KMS-11 (cell line): Measurements from ENCODE around the gene BRINP3.

Source experiments
- H2AFZ ChIP-seq: fragments of 200-600 bp; sonication (generic); 2 replicates; pipeline ENCODE4 v1.6.1; 2016; ENCODE audit warnings: antibody characterized with exemption, mixed run types, low read depth
- H3K27ac ChIP-seq: fragments of 200-600 bp; sonication (generic); 2 replicates; pipeline ENCODE4 v1.6.1; 2016; ENCODE audit warnings: mild to moderate bottlenecking, mixed run types
- H3K27me3 ChIP-seq: fragments of 200-600 bp; sonication (generic); 2 replicates; pipeline ENCODE4 v1.6.1; 2017; ENCODE audit warnings: mild to moderate bottlenecking, low read depth, mixed run types, moderate library complexity; ENCODE audit not compliant: insufficient read depth
- H3K36me3 ChIP-seq: fragments of 200-600 bp; sonication (generic); 2 replicates; pipeline ENCODE4 v1.6.1; 2017; ENCODE audit warnings: mild to moderate bottlenecking, mixed run types; ENCODE audit not compliant: insufficient read depth
- H3K4me1 ChIP-seq: fragments of 200-600 bp; sonication (generic); 2 replicates; pipeline ENCODE4 v1.6.1; 2016; ENCODE audit warnings: mild to moderate bottlenecking, low read depth, mixed run types; ENCODE audit not compliant: poor library complexity, severe bottlenecking
- H3K4me2 ChIP-seq: fragments of 200-600 bp; sonication (generic); 2 replicates; pipeline ENCODE4 v1.7.0; 2016; ENCODE audit warnings: mild to moderate bottlenecking, mixed run types
- H3K4me3 ChIP-seq: fragments of 200-600 bp; sonication (generic); IDR thresholded peaks from 2 replicates; pipeline ENCODE4 v1.6.1; 2017; ENCODE audit warnings: low read depth, low read length, mixed read lengths; ENCODE audit not compliant: insufficient read depth
- H3K79me2 ChIP-seq: fragments of 200-600 bp; sonication (generic); 2 replicates; pipeline ENCODE4 v1.6.1; 2016; ENCODE audit warnings: low read depth, mixed run types; ENCODE audit not compliant: insufficient read depth
- H3K9ac ChIP-seq: fragments of 200-600 bp; sonication (generic); 2 replicates; pipeline ENCODE4 v1.6.1; 2016; ENCODE audit warnings: mild to moderate bottlenecking, mixed run types
- H4K20me1 ChIP-seq: fragments of 200-600 bp; sonication (generic); 2 replicates; pipeline ENCODE4 v1.6.1; 2016; ENCODE audit warnings: mild to moderate bottlenecking, mixed run types; ENCODE audit not compliant: insufficient read depth
- CTCF ChIP-seq: fragments of 200-600 bp; sonication (generic); conservative IDR thresholded peaks from 2 replicates; pipeline ENCODE4 v1.6.1; 2017; ENCODE audit warnings: low read depth, mild to moderate bottlenecking, antibody characterized with exemption, low read length, moderate library complexity, mixed read lengths

Gene BRINP3

GRCh38 chr1:190472494-190472893 lies 5.2 kb downstream of the BRINP3 start:
- TF ChIP-seq CTCF, result no peak
- H3K36me3 ChIP-seq, result no peaks in the 10 kb centered on the region
- H3K4me3 ChIP-seq, result no peak overlapping the region
- no peaks in the 10 kb centered on the region for H4K20me1 ChIP-seq
- no peak overlapping the region for H3K9ac ChIP-seq
- H3K27me3 ChIP-seq, result no peaks in the 10 kb centered on the region
- no peak overlapping the region for H3K4me2 ChIP-seq
- no peaks in the 10 kb centered on the region for H3K4me1 ChIP-seq
- no peaks in the 10 kb centered on the region for H3K79me2 ChIP-seq
- no peak overlapping the region for H3K27ac ChIP-seq
- no peak overlapping the region for H2AFZ ChIP-seq

- no peaks in the 10 kb centered on the region for H3K36me3 ChIP-seq
- TF ChIP-seq CTCF, result no peak
- H3K79me2 ChIP-seq, result no peaks in the 10 kb centered on the region
- H3K27ac ChIP-seq, result no peak overlapping the region
- no peak overlapping the region for H2AFZ ChIP-seq
- H3K4me3 ChIP-seq, result no peak overlapping the region
- no peaks in the 10 kb centered on the region for H4K20me1 ChIP-seq
- H3K4me2 ChIP-seq, result no peak overlapping the region
- no peaks in the 10 kb centered on the region for H3K4me1 ChIP-seq
- H3K9ac ChIP-seq, result no peak overlapping the region
- H3K27me3 ChIP-seq, result no peaks in the 10 kb centered on the region
Observed at GRCh38 chr1:190472042-190472441, 5.6 kb downstream of the BRINP3 start.

- Histone ChIP-seq H4K20me1 (no peaks in the 10 kb centered on the region), H2AFZ (no peak overlapping the region), H3K4me3 (no peak overlapping the region), H3K27me3 (no peaks in the 10 kb centered on the region), H3K27ac (no peak overlapping the region), H3K9ac (no peak overlapping the region), H3K4me2 (no peak overlapping the region), H3K4me1 (peaks cover 2% of the 10 kb centered on the region), H3K79me2 (no peaks in the 10 kb centered on the region), H3K36me3 (no peaks in the 10 kb centered on the region)
- TF ChIP-seq CTCF, result no peak
Observed at GRCh38 chr1:190464690-190465089, 13.0 kb downstream of the BRINP3 start.

- H3K4me2 ChIP-seq, result no peak overlapping the region
- H3K36me3 ChIP-seq, result no peaks in the 10 kb centered on the region
- H4K20me1 ChIP-seq, result no peaks in the 10 kb centered on the region
- H3K79me2 ChIP-seq, result no peaks in the 10 kb centered on the region
- H3K4me1 ChIP-seq, result peaks cover 6% of the 10 kb centered on the region
- no peaks in the 10 kb centered on the region for H3K27me3 ChIP-seq
- no peak overlapping the region for H3K9ac ChIP-seq
- no peak for TF ChIP-seq CTCF
- no peak overlapping the region for H3K27ac ChIP-seq
- H2AFZ ChIP-seq, result no peak overlapping the region
- no peak overlapping the region for H3K4me3 ChIP-seq
Observed at GRCh38 chr1:190456129-190456528, 21.5 kb downstream of the BRINP3 start.
